Measurements from ENCODE around the gene ADISSP. TPM values are rescaled to one million over a fixed set of nuclear protein-coding genes. Genes with fewer than 3 reads are reported as not detected.
A peak's percentile ranks its signal among the peaks of the same experiment; 100 is the strongest.

Gene ADISSP
- total and polyA plus RNA-seq, 2 of the 13 experiments (the other 11 are each of a cell fraction or from before 2014, with no cell fraction given), result 38.3 to 90.6 TPM

DNA sequence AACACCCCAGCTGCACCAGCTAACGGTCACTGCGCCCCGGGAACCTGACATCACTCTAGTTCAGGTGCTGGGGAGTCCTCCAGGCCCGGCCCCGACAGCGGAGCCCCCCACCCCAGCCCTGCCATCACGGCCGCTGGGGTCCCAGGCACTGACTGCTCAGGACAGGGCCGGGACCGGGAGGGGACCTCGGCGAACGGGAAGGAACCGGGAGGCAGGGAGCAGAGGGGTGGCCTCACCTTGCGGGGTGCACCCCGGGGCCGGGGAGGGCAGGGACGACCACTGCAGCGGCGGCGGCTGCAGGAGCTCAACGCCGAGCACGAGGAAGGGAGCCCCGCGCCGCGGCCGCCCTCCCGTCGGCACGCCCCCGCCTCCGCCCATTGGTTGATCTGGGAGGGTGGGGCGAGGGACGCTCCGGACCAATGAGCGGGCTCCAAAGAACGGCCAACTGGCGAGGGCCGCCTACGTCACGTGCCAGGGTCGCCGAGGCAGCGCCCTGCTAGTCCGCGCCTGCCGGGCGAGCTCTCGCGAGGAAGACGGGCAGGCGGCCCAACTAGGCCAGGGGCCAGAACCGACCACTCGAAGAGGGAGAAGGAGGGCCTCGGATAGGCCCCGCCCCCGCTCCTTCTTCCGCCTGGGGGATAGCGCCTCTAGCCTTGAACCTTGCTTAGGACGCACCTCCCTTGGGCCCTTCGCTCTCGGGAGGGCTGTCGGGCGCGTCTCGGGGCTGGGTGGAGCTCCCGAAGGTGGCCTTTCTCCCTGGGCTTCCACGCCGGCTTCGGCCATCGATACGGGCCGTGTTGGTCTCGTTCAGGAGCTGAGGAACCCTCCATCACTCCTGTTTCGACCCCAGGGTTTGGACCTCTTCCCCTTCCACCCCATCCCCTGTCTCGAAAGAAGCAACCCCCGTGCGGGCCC lies at the start of gene ADISSP (continued):
- no peak for TF ChIP-seq SOX6 (IDR thresholded peaks at IDR 0.05)
- peak; percentile 68 for TF ChIP-seq SOX6 (CRISPR knock-in tag; IDR thresholded peaks at IDR 0.05)
- TF ChIP-seq SMAD1 (CRISPR knock-in tag; IDR thresholded peaks at IDR 0.05; ENCODE audit: borderline replicate concordance, low read depth), result no peak; the same call in 1 of the 2 replicates
- no peak for TF ChIP-seq ZNF644 (CRISPR knock-in tag; IDR thresholded peaks at IDR 0.05; ENCODE audit: low read depth)
- no peak; the same call in 1 of the 2 replicates for TF ChIP-seq ZNF501 (CRISPR knock-in tag; IDR thresholded peaks at IDR 0.05)
- peak; percentile 87 for TF ChIP-seq SNAI1 (CRISPR knock-in tag; IDR thresholded peaks at IDR 0.05; ENCODE audit: borderline replicate concordance)
- TF ChIP-seq SETDB1 (CRISPR knock-in tag; IDR thresholded peaks at IDR 0.05; ENCODE audit: borderline replicate concordance), result no peak
- no peak for TF ChIP-seq PRPF4 (IDR thresholded peaks at IDR 0.05; ENCODE audit: low read depth, low read length, poor library complexity, severe bottlenecking)
- no peak for TF ChIP-seq FOXK2 (IDR thresholded peaks at IDR 0.05)
- TF ChIP-seq SYNCRIP (IDR thresholded peaks at IDR 0.05; ENCODE audit: insufficient read depth, low read depth, low read length), result no peak
- TF ChIP-seq KDM4B (CRISPR knock-in tag; IDR thresholded peaks at IDR 0.05), result peak; percentile 62
- peak; percentile 98 for TF ChIP-seq MYC (CRISPR knock-in tag; IDR thresholded peaks at IDR 0.05; ENCODE audit: borderline replicate concordance)
- TF ChIP-seq, protein P1, sequence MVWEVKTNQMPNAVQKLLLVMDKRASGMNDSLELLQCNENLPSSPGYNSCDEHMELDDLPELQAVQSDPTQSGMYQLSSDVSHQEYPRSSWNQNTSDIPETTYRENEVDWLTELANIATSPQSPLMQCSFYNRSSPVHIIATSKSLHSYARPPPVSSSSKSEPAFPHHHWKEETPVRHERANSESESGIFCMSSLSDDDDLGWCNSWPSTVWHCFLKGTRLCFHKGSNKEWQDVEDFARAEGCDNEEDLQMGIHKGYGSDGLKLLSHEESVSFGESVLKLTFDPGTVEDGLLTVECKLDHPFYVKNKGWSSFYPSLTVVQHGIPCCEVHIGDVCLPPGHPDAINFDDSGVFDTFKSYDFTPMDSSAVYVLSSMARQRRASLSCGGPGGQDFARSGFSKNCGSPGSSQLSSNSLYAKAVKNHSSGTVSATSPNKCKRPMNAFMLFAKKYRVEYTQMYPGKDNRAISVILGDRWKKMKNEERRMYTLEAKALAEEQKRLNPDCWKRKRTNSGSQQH (CRISPR knock-in tag; IDR thresholded peaks at IDR 0.05; ENCODE audit: low read depth), result no peak
- peak; percentile 91 for TF ChIP-seq NFYB (CRISPR knock-in tag; IDR thresholded peaks at IDR 0.05)
- TF ChIP-seq ZKSCAN5 (CRISPR knock-in tag; IDR thresholded peaks at IDR 0.05), result peak; percentile 61
- TF ChIP-seq ZMYM3 (CRISPR knock-in tag; IDR thresholded peaks at IDR 0.05), result peak; percentile 67
- TF ChIP-seq, protein P2, sequence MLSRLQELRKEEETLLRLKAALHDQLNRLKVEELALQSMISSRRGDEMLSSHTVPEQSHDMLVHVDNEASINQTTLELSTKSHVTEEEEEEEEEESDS (CRISPR knock-in tag; IDR thresholded peaks at IDR 0.05; ENCODE audit: borderline replicate concordance), result peak; percentile 87; the same call in 1 of the 2 replicates
- TF ChIP-seq ZNF749 (CRISPR knock-in tag; IDR thresholded peaks at IDR 0.05; ENCODE audit: borderline replicate concordance), result peak; percentile 99
- TF ChIP-seq MAFG (CRISPR knock-in tag; IDR thresholded peaks at IDR 0.05), result no peak
- TF ChIP-seq, protein P3, sequence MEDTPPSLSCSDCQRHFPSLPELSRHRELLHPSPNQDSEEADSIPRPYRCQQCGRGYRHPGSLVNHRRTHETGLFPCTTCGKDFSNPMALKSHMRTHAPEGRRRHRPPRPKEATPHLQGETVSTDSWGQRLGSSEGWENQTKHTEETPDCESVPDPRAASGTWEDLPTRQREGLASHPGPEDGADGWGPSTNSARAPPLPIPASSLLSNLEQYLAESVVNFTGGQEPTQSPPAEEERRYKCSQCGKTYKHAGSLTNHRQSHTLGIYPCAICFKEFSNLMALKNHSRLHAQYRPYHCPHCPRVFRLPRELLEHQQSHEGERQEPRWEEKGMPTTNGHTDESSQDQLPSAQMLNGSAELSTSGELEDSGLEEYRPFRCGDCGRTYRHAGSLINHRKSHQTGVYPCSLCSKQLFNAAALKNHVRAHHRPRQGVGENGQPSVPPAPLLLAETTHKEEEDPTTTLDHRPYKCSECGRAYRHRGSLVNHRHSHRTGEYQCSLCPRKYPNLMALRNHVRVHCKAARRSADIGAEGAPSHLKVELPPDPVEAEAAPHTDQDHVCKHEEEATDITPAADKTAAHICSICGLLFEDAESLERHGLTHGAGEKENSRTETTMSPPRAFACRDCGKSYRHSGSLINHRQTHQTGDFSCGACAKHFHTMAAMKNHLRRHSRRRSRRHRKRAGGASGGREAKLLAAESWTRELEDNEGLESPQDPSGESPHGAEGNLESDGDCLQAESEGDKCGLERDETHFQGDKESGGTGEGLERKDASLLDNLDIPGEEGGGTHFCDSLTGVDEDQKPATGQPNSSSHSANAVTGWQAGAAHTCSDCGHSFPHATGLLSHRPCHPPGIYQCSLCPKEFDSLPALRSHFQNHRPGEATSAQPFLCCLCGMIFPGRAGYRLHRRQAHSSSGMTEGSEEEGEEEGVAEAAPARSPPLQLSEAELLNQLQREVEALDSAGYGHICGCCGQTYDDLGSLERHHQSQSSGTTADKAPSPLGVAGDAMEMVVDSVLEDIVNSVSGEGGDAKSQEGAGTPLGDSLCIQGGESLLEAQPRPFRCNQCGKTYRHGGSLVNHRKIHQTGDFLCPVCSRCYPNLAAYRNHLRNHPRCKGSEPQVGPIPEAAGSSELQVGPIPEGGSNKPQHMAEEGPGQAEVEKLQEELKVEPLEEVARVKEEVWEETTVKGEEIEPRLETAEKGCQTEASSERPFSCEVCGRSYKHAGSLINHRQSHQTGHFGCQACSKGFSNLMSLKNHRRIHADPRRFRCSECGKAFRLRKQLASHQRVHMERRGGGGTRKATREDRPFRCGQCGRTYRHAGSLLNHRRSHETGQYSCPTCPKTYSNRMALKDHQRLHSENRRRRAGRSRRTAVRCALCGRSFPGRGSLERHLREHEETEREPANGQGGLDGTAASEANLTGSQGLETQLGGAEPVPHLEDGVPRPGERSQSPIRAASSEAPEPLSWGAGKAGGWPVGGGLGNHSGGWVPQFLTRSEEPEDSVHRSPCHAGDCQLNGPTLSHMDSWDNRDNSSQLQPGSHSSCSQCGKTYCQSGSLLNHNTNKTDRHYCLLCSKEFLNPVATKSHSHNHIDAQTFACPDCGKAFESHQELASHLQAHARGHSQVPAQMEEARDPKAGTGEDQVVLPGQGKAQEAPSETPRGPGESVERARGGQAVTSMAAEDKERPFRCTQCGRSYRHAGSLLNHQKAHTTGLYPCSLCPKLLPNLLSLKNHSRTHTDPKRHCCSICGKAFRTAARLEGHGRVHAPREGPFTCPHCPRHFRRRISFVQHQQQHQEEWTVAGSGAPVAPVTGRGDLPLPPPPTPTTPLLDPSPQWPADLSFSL (CRISPR knock-in tag; IDR thresholded peaks at IDR 0.05), result 0 out of 2 replicates have a peak, but pooled peaks have one; percentile 2
- no peak for TF ChIP-seq HDAC6 (IDR thresholded peaks at IDR 0.05; ENCODE audit: low read depth, low read length)

Measured in HepG2 (cell line).